ENCODE results near the gene ANKRD62.
"Not testable (repeated sequence)": the region's sequence is repeated elsewhere in the genome, so short reads cannot be mapped to it uniquely, and the experiment has no call there.

DNA sequence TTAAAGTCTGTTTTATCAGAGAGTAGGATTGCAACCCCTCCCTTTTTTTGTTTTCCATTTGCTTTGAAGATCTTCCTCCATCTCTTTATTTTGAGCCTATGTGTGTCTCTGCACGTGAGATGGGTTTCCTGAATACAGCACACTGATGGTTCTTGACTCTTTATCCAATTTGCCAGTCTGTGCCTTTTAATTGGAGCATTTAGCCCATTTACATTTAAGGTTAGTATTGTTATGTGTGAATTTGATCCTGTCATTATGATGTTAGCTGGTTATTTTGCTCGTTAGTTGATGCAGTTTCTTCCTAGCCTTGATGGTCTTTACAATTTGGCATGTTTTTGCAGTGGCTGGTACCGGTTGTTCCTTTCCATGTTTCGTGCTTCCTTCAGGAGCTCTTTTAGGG is 45.2 kb downstream of the ANKRD62 start:
- TF ChIP-seq EZH2phosphoT487 (conservative IDR thresholded peaks at IDR 0.05; ENCODE audit: low read length): not testable (repeated sequence)
- TF ChIP-seq, protein P1, sequence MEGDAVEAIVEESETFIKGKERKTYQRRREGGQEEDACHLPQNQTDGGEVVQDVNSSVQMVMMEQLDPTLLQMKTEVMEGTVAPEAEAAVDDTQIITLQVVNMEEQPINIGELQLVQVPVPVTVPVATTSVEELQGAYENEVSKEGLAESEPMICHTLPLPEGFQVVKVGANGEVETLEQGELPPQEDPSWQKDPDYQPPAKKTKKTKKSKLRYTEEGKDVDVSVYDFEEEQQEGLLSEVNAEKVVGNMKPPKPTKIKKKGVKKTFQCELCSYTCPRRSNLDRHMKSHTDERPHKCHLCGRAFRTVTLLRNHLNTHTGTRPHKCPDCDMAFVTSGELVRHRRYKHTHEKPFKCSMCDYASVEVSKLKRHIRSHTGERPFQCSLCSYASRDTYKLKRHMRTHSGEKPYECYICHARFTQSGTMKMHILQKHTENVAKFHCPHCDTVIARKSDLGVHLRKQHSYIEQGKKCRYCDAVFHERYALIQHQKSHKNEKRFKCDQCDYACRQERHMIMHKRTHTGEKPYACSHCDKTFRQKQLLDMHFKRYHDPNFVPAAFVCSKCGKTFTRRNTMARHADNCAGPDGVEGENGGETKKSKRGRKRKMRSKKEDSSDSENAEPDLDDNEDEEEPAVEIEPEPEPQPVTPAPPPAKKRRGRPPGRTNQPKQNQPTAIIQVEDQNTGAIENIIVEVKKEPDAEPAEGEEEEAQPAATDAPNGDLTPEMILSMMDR (IDR thresholded peaks at IDR 0.05; ENCODE audit: insufficient read depth, low read length, poor library complexity, severe bottlenecking): not testable (repeated sequence)
